ENCODE results near the gene AMZ1.

GRCh38 chr7:2699289-2699620 is 11.3 kb downstream of the AMZ1 start:
- TF ChIP-seq, protein P1, sequence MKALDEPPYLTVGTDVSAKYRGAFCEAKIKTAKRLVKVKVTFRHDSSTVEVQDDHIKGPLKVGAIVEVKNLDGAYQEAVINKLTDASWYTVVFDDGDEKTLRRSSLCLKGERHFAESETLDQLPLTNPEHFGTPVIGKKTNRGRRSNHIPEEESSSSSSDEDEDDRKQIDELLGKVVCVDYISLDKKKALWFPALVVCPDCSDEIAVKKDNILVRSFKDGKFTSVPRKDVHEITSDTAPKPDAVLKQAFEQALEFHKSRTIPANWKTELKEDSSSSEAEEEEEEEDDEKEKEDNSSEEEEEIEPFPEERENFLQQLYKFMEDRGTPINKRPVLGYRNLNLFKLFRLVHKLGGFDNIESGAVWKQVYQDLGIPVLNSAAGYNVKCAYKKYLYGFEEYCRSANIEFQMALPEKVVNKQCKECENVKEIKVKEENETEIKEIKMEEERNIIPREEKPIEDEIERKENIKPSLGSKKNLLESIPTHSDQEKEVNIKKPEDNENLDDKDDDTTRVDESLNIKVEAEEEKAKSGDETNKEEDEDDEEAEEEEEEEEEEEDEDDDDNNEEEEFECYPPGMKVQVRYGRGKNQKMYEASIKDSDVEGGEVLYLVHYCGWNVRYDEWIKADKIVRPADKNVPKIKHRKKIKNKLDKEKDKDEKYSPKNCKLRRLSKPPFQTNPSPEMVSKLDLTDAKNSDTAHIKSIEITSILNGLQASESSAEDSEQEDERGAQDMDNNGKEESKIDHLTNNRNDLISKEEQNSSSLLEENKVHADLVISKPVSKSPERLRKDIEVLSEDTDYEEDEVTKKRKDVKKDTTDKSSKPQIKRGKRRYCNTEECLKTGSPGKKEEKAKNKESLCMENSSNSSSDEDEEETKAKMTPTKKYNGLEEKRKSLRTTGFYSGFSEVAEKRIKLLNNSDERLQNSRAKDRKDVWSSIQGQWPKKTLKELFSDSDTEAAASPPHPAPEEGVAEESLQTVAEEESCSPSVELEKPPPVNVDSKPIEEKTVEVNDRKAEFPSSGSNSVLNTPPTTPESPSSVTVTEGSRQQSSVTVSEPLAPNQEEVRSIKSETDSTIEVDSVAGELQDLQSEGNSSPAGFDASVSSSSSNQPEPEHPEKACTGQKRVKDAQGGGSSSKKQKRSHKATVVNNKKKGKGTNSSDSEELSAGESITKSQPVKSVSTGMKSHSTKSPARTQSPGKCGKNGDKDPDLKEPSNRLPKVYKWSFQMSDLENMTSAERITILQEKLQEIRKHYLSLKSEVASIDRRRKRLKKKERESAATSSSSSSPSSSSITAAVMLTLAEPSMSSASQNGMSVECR (CRISPR knock-in tag; IDR thresholded peaks at IDR 0.05; ENCODE audit: borderline replicate concordance): no peak
- TF ChIP-seq RELA (CRISPR knock-in tag; IDR thresholded peaks at IDR 0.05; ENCODE audit: borderline replicate concordance): no peak
- TF ChIP-seq, protein P2, sequence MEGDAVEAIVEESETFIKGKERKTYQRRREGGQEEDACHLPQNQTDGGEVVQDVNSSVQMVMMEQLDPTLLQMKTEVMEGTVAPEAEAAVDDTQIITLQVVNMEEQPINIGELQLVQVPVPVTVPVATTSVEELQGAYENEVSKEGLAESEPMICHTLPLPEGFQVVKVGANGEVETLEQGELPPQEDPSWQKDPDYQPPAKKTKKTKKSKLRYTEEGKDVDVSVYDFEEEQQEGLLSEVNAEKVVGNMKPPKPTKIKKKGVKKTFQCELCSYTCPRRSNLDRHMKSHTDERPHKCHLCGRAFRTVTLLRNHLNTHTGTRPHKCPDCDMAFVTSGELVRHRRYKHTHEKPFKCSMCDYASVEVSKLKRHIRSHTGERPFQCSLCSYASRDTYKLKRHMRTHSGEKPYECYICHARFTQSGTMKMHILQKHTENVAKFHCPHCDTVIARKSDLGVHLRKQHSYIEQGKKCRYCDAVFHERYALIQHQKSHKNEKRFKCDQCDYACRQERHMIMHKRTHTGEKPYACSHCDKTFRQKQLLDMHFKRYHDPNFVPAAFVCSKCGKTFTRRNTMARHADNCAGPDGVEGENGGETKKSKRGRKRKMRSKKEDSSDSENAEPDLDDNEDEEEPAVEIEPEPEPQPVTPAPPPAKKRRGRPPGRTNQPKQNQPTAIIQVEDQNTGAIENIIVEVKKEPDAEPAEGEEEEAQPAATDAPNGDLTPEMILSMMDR (IDR thresholded peaks at IDR 0.05): no peak
- TF ChIP-seq MYBL2 (CRISPR knock-in tag; IDR thresholded peaks at IDR 0.05): no peak
- TF ChIP-seq TP53 (CRISPR knock-in tag; IDR thresholded peaks at IDR 0.05): no peak
- TF ChIP-seq NFYB (CRISPR knock-in tag; conservative IDR thresholded peaks at IDR 0.05; ENCODE audit: low read depth): no peak
- no peak for TF ChIP-seq SP1 (CRISPR knock-in tag; conservative IDR thresholded peaks at IDR 0.05)
- no peak for TF ChIP-seq USF2 (CRISPR knock-in tag; IDR thresholded peaks at IDR 0.05)
- TF ChIP-seq NR2C2 (CRISPR knock-in tag; IDR thresholded peaks at IDR 0.05): no peak
- no peak for TF ChIP-seq MAX (CRISPR knock-in tag; IDR thresholded peaks at IDR 0.05)
